ENCODE results near the gene AFM.

DNA sequence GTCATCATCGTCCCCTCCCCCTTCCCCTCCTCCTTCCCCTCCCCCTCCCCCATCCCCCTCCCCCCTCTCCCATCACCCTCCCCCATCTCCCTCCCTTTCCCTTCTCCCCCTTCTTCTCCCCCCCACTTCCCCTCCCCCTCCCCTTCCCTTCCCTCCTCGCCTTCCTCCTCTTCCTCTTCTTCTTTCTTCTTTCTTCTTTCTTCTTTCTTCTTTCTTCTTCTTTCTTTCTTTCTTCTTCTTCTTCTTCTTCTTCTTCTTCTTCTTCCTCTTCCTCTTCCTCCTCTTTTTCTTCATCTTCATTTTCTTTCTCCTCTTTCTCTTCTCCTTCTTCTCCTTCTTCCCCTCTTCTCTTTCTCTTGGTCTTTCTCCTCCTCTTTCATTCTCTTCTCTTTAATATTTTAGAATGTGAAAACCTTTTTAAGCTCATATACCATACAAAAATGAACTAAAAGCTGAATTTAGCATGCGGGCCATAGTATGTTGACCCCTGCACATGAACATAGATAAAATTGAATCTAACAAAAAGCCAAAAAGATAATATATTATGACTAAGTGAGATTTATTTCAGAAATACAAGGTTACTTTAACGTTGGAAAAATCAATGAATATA is 20.5 kb upstream of the AFM start:
- TF ChIP-seq POLR2A (IDR thresholded peaks at IDR 0.05), result no peak
- TF ChIP-seq, protein P1, sequence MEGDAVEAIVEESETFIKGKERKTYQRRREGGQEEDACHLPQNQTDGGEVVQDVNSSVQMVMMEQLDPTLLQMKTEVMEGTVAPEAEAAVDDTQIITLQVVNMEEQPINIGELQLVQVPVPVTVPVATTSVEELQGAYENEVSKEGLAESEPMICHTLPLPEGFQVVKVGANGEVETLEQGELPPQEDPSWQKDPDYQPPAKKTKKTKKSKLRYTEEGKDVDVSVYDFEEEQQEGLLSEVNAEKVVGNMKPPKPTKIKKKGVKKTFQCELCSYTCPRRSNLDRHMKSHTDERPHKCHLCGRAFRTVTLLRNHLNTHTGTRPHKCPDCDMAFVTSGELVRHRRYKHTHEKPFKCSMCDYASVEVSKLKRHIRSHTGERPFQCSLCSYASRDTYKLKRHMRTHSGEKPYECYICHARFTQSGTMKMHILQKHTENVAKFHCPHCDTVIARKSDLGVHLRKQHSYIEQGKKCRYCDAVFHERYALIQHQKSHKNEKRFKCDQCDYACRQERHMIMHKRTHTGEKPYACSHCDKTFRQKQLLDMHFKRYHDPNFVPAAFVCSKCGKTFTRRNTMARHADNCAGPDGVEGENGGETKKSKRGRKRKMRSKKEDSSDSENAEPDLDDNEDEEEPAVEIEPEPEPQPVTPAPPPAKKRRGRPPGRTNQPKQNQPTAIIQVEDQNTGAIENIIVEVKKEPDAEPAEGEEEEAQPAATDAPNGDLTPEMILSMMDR (IDR thresholded peaks at IDR 0.05), result no peak
